OCI-LY3 (cell line): ENCODE results near the gene ZNF892.

Experiments used
- CTCF ChIP-seq: fragments of 200-600, 300-600 bp; sonication (generic); IDR thresholded peaks from 2 replicates; pipeline ENCODE4 v1.5.1; 2014; ENCODE audit warnings: antibody characterized with exemption, low read length, low read depth
- EZH2phosphoT487 ChIP-seq: fragments of 200-600 bp; shearing (Covaris generic); IDR thresholded peaks from 2 replicates; pipeline ENCODE4 v1.6.1; 2018; ENCODE audit warnings: antibody characterized with exemption, mixed run types, low read depth

- TF ChIP-seq CTCF (no peak), EZH2phosphoT487 (no peak)
Observed at GRCh38 chr2:95179451-95179850, 27.9 kb upstream of the ZNF892 start.
